ENCODE measurements around the gene NGEF. TPM values are rescaled to one million over a fixed set of nuclear protein-coding genes. Genes with fewer than 3 reads are reported as not detected.

The NGEF gene
- polyA plus RNA-seq, 1 of the 3 experiments (the other 2 are of a cell fraction) = 1.4 TPM

GRCh38 chr2:232873292-232873908, 139.7 kb downstream of the NGEF start:
- ChIA-PET CTCF (interaction anchor here (0.6 to 1.0 kb wide), 2 partner anchors 9 to 156 kb away, joined by 3 read pairs; no protein-coding TSS in a partner anchor), POLR2A (no interaction called here)
- Histone ChIP-seq H3K4me2 (no peak overlapping the region), H3K27ac (ENCODE audit: low read depth in 2 of 2, low read length in 1 of 2) (no peak overlapping the region), H3K4me3 (ENCODE audit: low read depth in 2 of 2, low read length in 1 of 2) (no peak overlapping the region), H3K36me3 (replicated peaks in 1 of 2; ENCODE audit: control insufficient read depth in 1 of 2, insufficient read depth in 2 of 2, low read length in 1 of 2) (no peaks in the 10 kb centered on the region), H2AFZ (ENCODE audit: low read depth) (no peak overlapping the region), H3K9me3 (no peaks in the 10 kb centered on the region), H4K20me1 (ENCODE audit: insufficient read depth) (no peaks in the 10 kb centered on the region), H3K9ac (no peak overlapping the region), H3K27me3 (ENCODE audit: insufficient read depth) (no peaks in the 10 kb centered on the region), H3K4me1 (ENCODE audit: control insufficient read depth in 1 of 2, insufficient read depth in 2 of 2, low read depth in 1 of 2, low read length in 1 of 2) (peaks cover 0 to 10% of the 10 kb centered on the region in 2 experiments; a peak in 1 of 4 replicates), H3K79me2 (ENCODE audit: insufficient read depth) (no peaks in the 10 kb centered on the region), H3F3A (replicated peaks; ENCODE audit: insufficient read depth) (no peaks in the 10 kb centered on the region), H3K9me2 (no peaks in the 10 kb centered on the region)
- 100% methylated on average over 6 of the region's 14 CpGs for WGBS (ENCODE audit: low lambda C conversion rate)
- TF ChIP-seq FOSL2 (IDR thresholded peaks at IDR 0.05; ENCODE audit: borderline replicate concordance, low read depth) (no peak), TAF1 (IDR thresholded peaks at IDR 0.05; ENCODE audit: borderline replicate concordance, low read depth, low read length) (no peak)
- DNase-seq = peak; percentile 30

GRCh38 chr2:232872826-232873225, 140.2 kb downstream of the NGEF start:
- WGBS (ENCODE audit: low lambda C conversion rate) = 89% methylated on average over 9 of the region's 9 CpGs

More at GRCh38 chr2:232872826-232873225, 140.2 kb downstream of the NGEF start:
- Histone ChIP-seq H4K20me1 (ENCODE audit: insufficient read depth) (no peaks in the 10 kb centered on the region), H3F3A (replicated peaks; ENCODE audit: insufficient read depth) (no peaks in the 10 kb centered on the region), H3K9me2 (no peaks in the 10 kb centered on the region), H3K4me1 (ENCODE audit: control insufficient read depth in 1 of 2, insufficient read depth in 2 of 2, low read depth in 1 of 2, low read length in 1 of 2) (peaks cover 0 to 10% of the 10 kb centered on the region in 2 experiments; a peak in 1 of 4 replicates), H3K79me2 (ENCODE audit: insufficient read depth) (no peaks in the 10 kb centered on the region), H3K27ac (ENCODE audit: low read depth in 2 of 2, low read length in 1 of 2) (no peak overlapping the region), H2AFZ (ENCODE audit: low read depth) (no peak overlapping the region), H3K36me3 (replicated peaks in 1 of 2; ENCODE audit: control insufficient read depth in 1 of 2, insufficient read depth in 2 of 2, low read length in 1 of 2) (no peaks in the 10 kb centered on the region), H3K9ac (no peak overlapping the region), H3K9me3 (no peaks in the 10 kb centered on the region), H3K27me3 (ENCODE audit: insufficient read depth) (no peaks in the 10 kb centered on the region), H3K4me3 (ENCODE audit: low read depth in 2 of 2, low read length in 1 of 2) (no peak overlapping the region), H3K4me2 (no peak overlapping the region)
- no peak for TF ChIP-seq TCF12 (IDR thresholded peaks at IDR 0.05)
- TF ChIP-seq SMC3 (IDR thresholded peaks at IDR 0.05; ENCODE audit: low read depth, low read length) = no peak
- no peak for TF ChIP-seq MEF2A (IDR thresholded peaks at IDR 0.05; ENCODE audit: borderline replicate concordance, low read depth)
- TF ChIP-seq MXI1 (IDR thresholded peaks at IDR 0.05; ENCODE audit: low read depth, low read length) = no peak
- TF ChIP-seq TEAD4 (IDR thresholded peaks at IDR 0.05; ENCODE audit: borderline replicate concordance, insufficient read depth) = no peak
- no peak for TF ChIP-seq MAX (IDR thresholded peaks at IDR 0.05; ENCODE audit: low read depth)
- TF ChIP-seq RFX5 (IDR thresholded peaks at IDR 0.05; ENCODE audit: low read length) = no peak
- TF ChIP-seq USF2 (IDR thresholded peaks at IDR 0.05; ENCODE audit: borderline replicate concordance, low read depth, low read length) = no peak
- TF ChIP-seq YY1 (IDR thresholded peaks at IDR 0.05; ENCODE audit: low read depth) = no peak
- TF ChIP-seq NRF1 (IDR thresholded peaks at IDR 0.05; ENCODE audit: low read depth, low read length) = no peak
- no peak for TF ChIP-seq GABPA (IDR thresholded peaks at IDR 0.05; ENCODE audit: low read depth)
- TF ChIP-seq CTCF (IDR thresholded peaks at IDR 0.05) = no peak
- no peak for TF ChIP-seq FOSL2 (IDR thresholded peaks at IDR 0.05; ENCODE audit: borderline replicate concordance, low read depth)
- TF ChIP-seq RCOR1 (IDR thresholded peaks at IDR 0.05; ENCODE audit: low read length) = no peak
- TF ChIP-seq USF1 (IDR thresholded peaks at IDR 0.05; ENCODE audit: borderline replicate concordance, low read depth) = no peak
- CTCF ChIA-PET = interaction anchor here (0.6 to 1.0 kb wide), 2 partner anchors 9 to 378 kb away, joined by 3 read pairs; no protein-coding TSS in a partner anchor
- peak; percentile 19 for DNase-seq
- POLR2A ChIA-PET = no interaction called here
